ENCODE measurements around the gene KRTAP4-5. TPM values are rescaled to one million over a fixed set of nuclear protein-coding genes. Genes with fewer than 3 reads are reported as not detected.
A peak's percentile ranks its signal among the peaks of the same experiment; 100 is the strongest.
"Not testable (repeated sequence)": the region's sequence is repeated elsewhere in the genome, so short reads cannot be mapped to it uniquely, and the experiment has no call there.

The KRTAP4-5 gene
- total RNA-seq, 1 donor from 2014 or later, result not detected

- Mint-ChIP-seq H3K9me3 (peaks cover 29% of the 10 kb centered on the region), H3K36me3 (peaks cover 16% of the 10 kb centered on the region), H3K4me1 (peaks cover 26% of the 10 kb centered on the region), H3K27me3 (ENCODE audit: low read depth) (no peaks in the 10 kb centered on the region), H3K27ac (peak overlapping the region; percentile 32), H3K4me3 (no peak overlapping the region)
- DNase-seq (ENCODE audit: low spot score in 2 of 2, unreplicated experiment in 2 of 2), result no peak
- TF ChIP-seq CTCF (IDR thresholded peaks at IDR 0.05; ENCODE audit: unreplicated experiment), result no peak
Measured at GRCh38 chr17:41144846-41145245, 4.8 kb downstream of the KRTAP4-5 start.

- Mint-ChIP-seq H3K36me3 (peaks cover 29% of the 10 kb centered on the region), H3K4me3 (no peak overlapping the region), H3K27ac (no peak overlapping the region), H3K27me3 (ENCODE audit: low read depth) (no peaks in the 10 kb centered on the region), H3K9me3 (peaks cover 58% of the 10 kb centered on the region), H3K4me1 (peaks cover 10% of the 10 kb centered on the region)
- no peak for TF ChIP-seq CTCF (IDR thresholded peaks at IDR 0.05; ENCODE audit: unreplicated experiment)
- no peak for DNase-seq (ENCODE audit: low spot score in 2 of 2, unreplicated experiment in 2 of 2)
Measured at GRCh38 chr17:41141361-41141760, 8.3 kb downstream of the KRTAP4-5 start.

- DNase-seq (ENCODE audit: low spot score in 2 of 2, unreplicated experiment in 2 of 2), result no peak
Measured at GRCh38 chr17:41140360-41141131, 9.1 kb downstream of the KRTAP4-5 start, which contains the start of gene KRTAP4-6. Gene KRTAP4-6, minus strand, starts transcription at chr17:41140544. Its CDS starts 57 bp downstream, at chr17:41140487.

GRCh38 chr17:41139865-41140264 is 9.8 kb downstream of the KRTAP4-5 start:
- not testable (repeated sequence) for H3K4me3 Mint-ChIP-seq; H3K4me1 Mint-ChIP-seq; DNase-seq (ENCODE audit: low spot score in 2 of 2, unreplicated experiment in 2 of 2); H3K27me3 Mint-ChIP-seq (ENCODE audit: low read depth); H3K27ac Mint-ChIP-seq
- Mint-ChIP-seq H3K36me3 (peaks cover 27% of the 10 kb centered on the region), H3K9me3 (peaks cover 64% of the 10 kb centered on the region)

More at GRCh38 chr17:41140360-41141131, 9.1 kb downstream of the KRTAP4-5 start, which contains the start of gene KRTAP4-6:
- peaks cover 64% of the 10 kb centered on the region for H3K9me3 Mint-ChIP-seq
- peaks cover 29% of the 10 kb centered on the region for H3K36me3 Mint-ChIP-seq
- H3K4me1 Mint-ChIP-seq, result peaks cover 4% of the 10 kb centered on the region
- H3K27ac Mint-ChIP-seq, result no peak within 1 kb of the TSS
- H3K4me3 Mint-ChIP-seq, result no peak within 1 kb of the TSS
- H3K27me3 Mint-ChIP-seq (ENCODE audit: low read depth), result no peaks in the 10 kb centered on the region
- TF ChIP-seq CTCF (IDR thresholded peaks at IDR 0.05; ENCODE audit: unreplicated experiment), result no peak

- peak overlapping the region; percentile 63 for H3K27ac Mint-ChIP-seq
- no peaks in the 10 kb centered on the region for H3K4me1 Mint-ChIP-seq
- no peak overlapping the region for H3K4me3 Mint-ChIP-seq
- peaks cover 37% of the 10 kb centered on the region for H3K9me3 Mint-ChIP-seq
- no peaks in the 10 kb centered on the region for H3K27me3 Mint-ChIP-seq (ENCODE audit: low read depth)
- peaks cover 9% of the 10 kb centered on the region for H3K36me3 Mint-ChIP-seq
- no peak for DNase-seq (ENCODE audit: low spot score in 2 of 2, unreplicated experiment in 2 of 2)
- TF ChIP-seq CTCF (IDR thresholded peaks at IDR 0.05; ENCODE audit: unreplicated experiment), result no peak
Measured at GRCh38 chr17:41133880-41134735, 15.5 kb downstream of the KRTAP4-5 start.

- H3K4me3 Mint-ChIP-seq, result no peak overlapping the region
- TF ChIP-seq CTCF (IDR thresholded peaks at IDR 0.05; ENCODE audit: unreplicated experiment), result no peak
- no peak overlapping the region for H3K27ac Mint-ChIP-seq
- H3K27me3 Mint-ChIP-seq (ENCODE audit: low read depth), result no peaks in the 10 kb centered on the region
- peaks cover 3% of the 10 kb centered on the region for H3K36me3 Mint-ChIP-seq
- H3K9me3 Mint-ChIP-seq, result peaks cover 27% of the 10 kb centered on the region
- DNase-seq (ENCODE audit: low spot score in 2 of 2, unreplicated experiment in 2 of 2), result no peak
- H3K4me1 Mint-ChIP-seq, result no peaks in the 10 kb centered on the region
Measured at GRCh38 chr17:41131979-41132378, 17.6 kb downstream of the KRTAP4-5 start.
